Measurements from ENCODE around the gene METTL21A.

DNA sequence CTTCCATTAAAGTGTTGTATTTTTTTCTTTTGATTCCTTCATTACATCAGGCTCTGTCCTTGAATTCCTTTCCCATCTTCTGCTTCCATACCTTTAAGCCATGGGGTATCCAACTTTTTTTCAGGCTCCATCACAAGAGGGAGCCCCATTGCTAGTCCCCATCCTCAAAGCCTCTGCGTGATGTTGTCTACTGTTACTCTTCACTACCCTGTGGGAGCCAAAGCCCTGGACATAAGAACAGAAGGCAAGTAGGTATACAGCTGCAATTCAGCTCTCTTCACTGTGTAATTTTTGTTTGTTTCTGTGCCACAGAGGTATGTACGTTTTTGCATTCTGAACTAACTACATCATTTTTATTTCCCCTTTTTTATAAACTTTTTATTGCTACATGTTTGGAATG lies 49.6 kb upstream of the METTL21A start:
- TF ChIP-seq, protein P1, sequence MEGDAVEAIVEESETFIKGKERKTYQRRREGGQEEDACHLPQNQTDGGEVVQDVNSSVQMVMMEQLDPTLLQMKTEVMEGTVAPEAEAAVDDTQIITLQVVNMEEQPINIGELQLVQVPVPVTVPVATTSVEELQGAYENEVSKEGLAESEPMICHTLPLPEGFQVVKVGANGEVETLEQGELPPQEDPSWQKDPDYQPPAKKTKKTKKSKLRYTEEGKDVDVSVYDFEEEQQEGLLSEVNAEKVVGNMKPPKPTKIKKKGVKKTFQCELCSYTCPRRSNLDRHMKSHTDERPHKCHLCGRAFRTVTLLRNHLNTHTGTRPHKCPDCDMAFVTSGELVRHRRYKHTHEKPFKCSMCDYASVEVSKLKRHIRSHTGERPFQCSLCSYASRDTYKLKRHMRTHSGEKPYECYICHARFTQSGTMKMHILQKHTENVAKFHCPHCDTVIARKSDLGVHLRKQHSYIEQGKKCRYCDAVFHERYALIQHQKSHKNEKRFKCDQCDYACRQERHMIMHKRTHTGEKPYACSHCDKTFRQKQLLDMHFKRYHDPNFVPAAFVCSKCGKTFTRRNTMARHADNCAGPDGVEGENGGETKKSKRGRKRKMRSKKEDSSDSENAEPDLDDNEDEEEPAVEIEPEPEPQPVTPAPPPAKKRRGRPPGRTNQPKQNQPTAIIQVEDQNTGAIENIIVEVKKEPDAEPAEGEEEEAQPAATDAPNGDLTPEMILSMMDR (IDR thresholded peaks at IDR 0.05) = no peak
- TF ChIP-seq ZFX (IDR thresholded peaks at IDR 0.05; ENCODE audit: borderline replicate concordance) = no peak
